IPS-18c (cell line): ENCODE measurements around the gene CEACAM7.

ENCODE experiments used
- H3K4me3 ChIP-seq: 2 replicates; pipeline ENCODE4 v1.7.0; 2013; ENCODE audit warnings: low read depth, mild to moderate bottlenecking, low read length, moderate library complexity; ENCODE audit not compliant: insufficient read depth
- H3K9me3 ChIP-seq: one replicate; pipeline ENCODE4 v1.6.1; 2013; ENCODE audit warnings: mild to moderate bottlenecking, low read length, moderate library complexity; ENCODE audit not compliant: control insufficient read depth, insufficient read depth

The CEACAM7 gene

DNA sequence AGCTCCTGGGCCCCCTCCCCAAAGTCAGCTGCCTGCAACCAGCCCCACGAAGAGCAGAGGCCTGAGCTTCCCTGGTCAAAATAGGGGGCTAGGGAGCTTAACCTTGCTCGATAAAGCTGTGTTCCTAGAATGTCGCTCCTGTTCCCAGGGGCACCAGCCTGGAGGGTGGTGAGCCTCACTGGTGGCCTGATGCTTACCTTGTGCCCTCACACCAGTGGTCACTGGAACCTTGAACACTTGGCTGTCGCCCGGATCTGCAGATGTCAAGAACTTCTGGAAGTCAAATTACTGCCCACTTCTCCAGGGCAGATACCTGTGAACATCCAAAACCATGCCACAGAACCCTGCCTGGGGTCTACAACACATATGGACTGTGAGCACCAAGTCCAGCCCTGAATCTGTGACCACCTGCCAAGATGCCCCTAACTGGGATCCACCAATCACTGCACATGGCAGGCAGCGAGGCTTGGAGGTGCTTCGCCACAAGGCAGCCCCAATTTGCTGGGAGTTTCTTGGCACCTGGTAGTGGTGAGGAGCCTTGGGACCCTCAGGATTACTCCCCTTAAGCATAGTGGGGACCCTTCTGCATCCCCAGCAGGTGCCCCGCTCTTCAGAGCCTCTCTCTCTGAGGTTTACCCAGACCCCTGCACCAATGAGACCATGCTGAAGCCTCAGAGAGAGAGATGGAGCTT, 15.7 kb upstream of the CEACAM7 start:
- no peaks in the 10 kb centered on the region for H3K9me3 ChIP-seq
- no peak overlapping the region for H3K4me3 ChIP-seq

DNA sequence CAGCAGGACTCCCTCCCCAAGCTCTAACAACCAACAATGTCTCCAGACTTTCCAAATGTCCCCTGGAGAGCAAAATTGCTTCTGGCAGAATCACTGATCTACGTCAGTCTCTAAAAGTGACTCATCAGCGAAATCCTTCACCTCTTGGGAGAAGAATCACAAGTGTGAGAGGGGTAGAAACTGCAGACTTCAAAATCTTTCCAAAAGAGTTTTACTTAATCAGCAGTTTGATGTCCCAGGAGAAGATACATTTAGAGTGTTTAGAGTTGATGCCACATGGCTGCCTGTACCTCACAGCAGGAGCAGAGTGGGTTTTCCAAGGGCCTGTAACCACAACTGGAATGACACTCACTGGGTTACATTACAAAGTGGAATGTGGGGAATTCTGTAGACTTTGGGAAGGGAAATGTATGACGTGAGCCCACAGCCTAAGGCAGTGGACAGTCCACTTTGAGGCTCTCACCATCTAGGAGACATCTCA, 14.1 kb upstream of the CEACAM7 start:
- Histone ChIP-seq H3K4me3 (no peak overlapping the region), H3K9me3 (no peaks in the 10 kb centered on the region)

DNA sequence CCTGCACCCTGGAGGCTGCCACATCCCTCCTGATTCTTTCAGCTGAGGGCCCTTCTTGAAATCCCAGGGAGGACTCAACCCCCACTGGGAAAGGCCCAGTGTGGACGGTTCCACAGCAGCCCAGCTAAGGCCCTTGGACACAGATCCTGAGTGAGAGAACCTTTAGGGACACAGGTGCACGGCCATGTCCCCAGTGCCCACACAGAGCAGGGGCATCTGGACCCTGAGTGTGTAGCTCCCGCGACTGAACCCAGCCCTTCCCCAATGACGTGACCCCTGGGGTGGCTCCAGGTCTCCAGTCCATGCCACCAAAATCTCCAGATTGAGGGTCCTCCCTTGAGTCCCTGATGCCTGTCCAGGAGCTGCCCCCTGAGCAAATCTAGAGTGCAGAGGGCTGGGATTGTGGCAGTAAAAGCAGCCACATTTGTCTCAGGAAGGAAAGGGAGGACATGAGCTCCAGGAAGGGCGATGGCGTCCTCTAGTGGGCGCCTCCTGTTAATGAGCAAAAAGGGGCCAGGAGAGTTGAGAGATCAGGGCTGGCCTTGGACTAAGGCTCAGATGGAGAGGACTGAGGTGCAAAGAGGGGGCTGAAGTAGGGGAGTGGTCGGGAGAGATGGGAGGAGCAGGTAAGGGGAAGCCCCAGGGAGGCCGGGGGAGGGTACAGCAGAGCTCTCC, 13.5 kb upstream of the CEACAM7 start:
- no peak overlapping the region for H3K4me3 ChIP-seq

DNA sequence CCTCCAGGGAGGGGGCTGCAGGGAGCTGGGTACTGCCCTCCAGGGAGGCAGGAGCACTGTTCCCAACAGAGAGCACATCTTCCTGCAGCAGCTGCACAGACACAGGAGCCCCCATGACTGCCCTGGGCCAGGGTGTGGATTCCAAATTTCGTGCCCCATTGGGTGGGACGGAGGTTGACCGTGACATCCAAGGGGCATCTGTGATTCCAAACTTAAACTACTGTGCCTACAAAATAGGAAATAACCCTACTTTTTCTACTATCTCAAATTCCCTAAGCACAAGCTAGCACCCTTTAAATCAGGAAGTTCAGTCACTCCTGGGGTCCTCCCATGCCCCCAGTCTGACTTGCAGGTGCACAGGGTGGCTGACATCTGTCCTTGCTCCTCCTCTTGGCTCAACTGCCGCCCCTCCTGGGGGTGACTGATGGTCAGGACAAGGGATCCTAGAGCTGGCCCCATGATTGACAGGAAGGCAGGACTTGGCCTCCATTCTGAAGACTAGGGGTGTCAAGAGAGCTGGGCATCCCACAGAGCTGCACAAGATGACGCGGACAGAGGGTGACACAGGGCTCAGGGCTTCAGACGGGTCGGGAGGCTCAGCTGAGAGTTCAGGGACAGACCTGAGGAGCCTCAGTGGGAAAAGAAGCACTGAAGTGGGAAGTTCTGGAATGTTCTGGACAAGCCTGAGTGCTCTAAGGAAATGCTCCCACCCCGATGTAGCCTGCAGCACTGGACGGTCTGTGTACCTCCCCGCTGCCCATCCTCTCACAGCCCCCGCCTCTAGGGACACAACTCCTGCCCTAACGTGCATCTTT, 12.5 kb upstream of the CEACAM7 start:
- no peaks in the 10 kb centered on the region for H3K9me3 ChIP-seq
- no peak overlapping the region for H3K4me3 ChIP-seq

More for the DNA sequence above, 13.5 kb upstream of the CEACAM7 start:
- no peaks in the 10 kb centered on the region for H3K9me3 ChIP-seq

DNA sequence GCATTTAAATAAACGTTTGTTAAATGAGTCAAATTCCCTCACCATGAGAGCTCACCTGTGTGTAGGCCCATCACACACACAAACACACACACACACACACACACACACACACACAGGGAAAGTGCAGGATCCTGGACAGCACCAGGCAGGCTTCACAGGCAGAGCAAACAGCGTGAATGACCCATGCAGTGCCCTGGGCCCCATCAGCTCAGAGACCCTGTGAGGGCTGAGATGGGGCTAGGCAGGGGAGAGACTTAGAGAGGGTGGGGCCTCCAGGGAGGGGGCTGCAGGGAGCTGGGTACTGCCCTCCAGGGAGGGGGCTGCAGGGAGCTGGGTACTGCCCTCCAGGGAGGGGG, 11.9 kb upstream of the CEACAM7 start:
- no peaks in the 10 kb centered on the region for H3K9me3 ChIP-seq
- no peak overlapping the region for H3K4me3 ChIP-seq

DNA sequence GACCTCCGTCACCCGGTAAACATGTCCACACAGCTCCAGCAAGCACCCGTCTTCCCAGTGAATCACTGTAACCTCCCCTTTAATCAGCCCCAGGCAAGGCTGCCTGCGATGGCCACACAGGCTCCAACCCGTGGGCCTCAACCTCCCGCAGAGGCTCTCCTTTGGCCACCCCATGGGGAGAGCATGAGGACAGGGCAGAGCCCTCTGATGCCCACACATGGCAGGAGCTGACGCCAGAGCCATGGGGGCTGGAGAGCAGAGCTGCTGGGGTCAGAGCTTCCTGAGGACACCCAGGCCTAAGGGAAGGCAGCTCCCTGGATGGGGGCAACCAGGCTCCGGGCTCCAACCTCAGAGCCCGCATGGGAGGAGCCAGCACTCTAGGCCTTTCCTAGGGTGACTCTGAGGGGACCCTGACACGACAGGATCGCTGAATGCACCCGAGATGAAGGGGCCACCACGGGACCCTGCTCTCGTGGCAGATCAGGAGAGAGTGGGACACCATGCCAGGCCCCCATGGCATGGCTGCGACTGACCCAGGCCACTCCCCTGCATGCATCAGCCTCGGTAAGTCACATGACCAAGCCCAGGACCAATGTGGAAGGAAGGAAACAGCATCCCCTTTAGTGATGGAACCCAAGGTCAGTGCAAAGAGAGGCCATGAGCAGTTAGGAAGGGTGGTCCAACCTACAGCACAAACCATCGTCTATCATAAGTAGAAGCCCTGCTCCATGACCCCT, 11.3 kb upstream of the CEACAM7 start:
- Histone ChIP-seq H3K9me3 (no peaks in the 10 kb centered on the region), H3K4me3 (no peak overlapping the region)

DNA sequence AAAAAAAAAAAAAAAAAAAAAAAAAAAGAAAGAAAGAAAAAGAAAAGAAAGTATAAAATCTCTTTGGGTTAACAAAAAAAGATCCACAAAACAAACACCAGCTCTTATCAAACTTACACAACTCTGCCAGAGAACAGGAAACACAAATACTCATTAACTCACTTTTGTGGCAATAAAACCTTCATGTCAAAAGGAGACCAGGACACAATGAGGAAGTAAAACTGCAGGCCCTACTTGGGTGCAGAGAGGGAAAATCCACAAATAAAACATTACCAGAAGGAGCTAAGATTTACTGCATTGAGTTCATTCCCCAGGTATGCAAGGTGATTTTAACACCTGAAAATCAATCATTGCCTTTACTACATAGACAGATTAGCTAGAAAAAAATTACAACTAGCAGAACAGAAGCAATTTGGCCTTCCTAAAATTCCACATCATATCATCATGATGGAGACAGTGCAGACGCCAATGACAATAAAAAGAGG, 10.7 kb upstream of the CEACAM7 start:
- H3K4me3 ChIP-seq: no peak overlapping the region
- H3K9me3 ChIP-seq: no peaks in the 10 kb centered on the region

DNA sequence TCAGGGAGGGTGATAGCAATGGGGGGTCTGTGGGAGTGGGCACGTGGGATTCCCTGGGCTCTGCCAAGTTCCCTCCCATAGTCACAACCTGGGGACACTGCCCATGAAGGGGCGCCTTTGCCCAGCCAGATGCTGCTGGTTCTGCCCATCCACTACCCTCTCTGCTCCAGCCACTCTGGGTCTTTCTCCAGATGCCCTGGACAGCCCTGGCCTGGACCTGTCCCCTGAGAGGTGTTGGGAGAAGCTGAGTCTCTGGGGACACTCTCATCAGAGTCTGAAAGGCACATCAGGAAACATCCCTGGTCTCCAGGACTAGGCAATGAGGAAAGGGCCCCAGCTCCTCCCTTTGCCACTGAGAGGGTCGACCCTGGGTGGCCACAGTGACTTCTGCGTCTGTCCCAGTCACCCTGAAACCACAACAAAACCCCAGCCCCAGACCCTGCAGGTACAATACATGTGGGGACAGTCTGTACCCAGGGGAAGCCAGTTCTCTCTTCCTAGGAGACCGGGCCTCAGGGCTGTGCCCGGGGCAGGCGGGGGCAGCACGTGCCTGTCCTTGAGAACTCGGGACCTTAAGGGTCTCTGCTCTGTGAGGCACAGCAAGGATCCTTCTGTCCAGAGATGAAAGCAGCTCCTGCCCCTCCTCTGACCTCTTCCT, 9.3 kb upstream of the CEACAM7 start:
- Histone ChIP-seq H3K9me3 (no peaks in the 10 kb centered on the region), H3K4me3 (no peak overlapping the region)

DNA sequence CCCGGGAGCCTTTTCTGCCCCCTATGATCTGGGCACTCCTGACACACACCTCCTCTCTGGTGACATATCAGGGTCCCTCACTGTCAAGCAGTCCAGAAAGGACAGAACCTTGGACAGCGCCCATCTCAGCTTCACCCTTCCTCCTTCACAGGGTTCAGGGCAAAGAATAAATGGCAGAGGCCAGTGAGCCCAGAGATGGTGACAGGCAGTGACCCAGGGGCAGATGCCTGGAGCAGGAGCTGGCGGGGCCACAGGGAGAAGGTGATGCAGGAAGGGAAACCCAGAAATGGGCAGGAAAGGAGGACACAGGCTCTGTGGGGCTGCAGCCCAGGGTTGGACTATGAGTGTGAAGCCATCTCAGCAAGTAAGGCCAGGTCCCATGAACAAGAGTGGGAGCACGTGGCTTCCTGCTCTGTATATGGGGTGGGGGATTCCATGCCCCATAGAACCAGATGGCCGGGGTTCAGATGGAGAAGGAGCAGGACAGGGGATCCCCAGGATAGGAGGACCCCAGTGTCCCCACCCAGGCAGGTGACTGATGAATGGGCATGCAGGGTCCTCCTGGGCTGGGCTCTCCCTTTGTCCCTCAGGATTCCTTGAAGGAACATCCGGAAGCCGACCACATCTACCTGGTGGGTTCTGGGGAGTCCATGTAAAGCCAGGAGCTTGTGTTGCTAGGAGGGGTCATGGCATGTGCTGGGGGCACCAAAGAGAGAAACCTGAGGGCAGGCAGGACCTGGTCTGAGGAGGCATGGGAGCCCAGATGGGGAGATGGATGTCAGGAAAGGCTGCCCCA, 8.5 kb upstream of the CEACAM7 start:
- H3K9me3 ChIP-seq: no peaks in the 10 kb centered on the region
- no peak overlapping the region for H3K4me3 ChIP-seq

DNA sequence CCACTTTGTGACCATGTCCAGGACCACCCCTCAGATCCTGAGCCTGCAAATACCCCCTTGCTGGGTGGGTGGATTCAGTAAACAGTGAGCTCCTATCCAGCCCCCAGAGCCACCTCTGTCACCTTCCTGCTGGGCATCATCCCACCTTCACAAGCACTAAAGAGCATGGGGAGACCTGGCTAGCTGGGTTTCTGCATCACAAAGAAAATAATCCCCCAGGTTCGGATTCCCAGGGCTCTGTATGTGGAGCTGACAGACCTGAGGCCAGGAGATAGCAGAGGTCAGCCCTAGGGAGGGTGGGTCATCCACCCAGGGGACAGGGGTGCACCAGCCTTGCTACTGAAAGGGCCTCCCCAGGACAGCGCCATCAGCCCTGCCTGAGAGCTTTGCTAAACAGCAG, 7.7 kb upstream of the CEACAM7 start:
- Histone ChIP-seq H3K9me3 (no peaks in the 10 kb centered on the region), H3K4me3 (no peak overlapping the region)

DNA sequence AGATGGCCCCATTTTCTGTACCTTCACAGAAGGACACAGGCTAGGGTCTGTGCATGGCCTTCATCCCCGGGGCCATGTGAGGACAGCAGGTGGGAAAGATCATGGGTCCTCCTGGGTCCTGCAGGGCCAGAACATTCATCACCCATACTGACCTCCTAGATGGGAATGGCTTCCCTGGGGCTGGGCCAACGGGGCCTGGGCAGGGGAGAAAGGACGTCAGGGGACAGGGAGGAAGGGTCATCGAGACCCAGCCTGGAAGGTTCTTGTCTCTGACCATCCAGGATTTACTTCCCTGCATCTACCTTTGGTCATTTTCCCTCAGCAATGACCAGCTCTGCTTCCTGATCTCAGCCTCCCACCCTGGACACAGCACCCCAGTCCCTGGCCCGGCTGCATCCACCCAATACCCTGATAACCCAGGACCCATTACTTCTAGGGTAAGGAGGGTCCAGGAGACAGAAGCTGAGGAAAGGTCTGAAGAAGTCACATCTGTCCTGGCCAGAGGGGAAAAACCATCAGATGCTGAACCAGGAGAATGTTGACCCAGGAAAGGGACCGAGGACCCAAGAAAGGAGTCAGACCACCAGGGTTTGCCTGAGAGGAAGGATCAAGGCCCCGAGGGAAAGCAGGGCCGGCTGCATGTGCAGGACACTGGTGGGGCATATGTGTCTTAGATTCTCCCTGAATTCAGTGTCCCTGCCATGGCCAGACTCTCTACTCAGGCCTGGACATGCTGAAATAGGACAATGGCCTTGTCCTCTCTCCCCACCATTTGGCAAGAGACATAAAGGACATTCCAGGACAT, 7.0 kb upstream of the CEACAM7 start:
- Histone ChIP-seq H3K4me3 (no peak overlapping the region), H3K9me3 (no peaks in the 10 kb centered on the region)

DNA sequence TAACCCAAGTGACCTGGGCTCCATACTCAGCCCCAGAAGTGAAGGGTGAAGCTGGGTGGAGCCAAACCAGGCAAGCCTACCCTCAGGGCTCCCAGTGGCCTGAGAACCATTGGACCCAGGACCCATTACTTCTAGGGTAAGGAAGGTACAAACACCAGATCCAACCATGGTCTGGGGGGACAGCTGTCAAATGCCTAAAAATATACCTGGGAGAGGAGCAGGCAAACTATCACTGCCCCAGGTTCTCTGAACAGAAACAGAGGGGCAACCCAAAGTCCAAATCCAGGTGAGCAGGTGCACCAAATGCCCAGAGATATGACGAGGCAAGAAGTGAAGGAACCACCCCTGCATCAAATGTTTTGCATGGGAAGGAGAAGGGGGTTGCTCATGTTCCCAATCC, 6.1 kb upstream of the CEACAM7 start:
- no peak overlapping the region for H3K4me3 ChIP-seq
- H3K9me3 ChIP-seq: no peaks in the 10 kb centered on the region

DNA sequence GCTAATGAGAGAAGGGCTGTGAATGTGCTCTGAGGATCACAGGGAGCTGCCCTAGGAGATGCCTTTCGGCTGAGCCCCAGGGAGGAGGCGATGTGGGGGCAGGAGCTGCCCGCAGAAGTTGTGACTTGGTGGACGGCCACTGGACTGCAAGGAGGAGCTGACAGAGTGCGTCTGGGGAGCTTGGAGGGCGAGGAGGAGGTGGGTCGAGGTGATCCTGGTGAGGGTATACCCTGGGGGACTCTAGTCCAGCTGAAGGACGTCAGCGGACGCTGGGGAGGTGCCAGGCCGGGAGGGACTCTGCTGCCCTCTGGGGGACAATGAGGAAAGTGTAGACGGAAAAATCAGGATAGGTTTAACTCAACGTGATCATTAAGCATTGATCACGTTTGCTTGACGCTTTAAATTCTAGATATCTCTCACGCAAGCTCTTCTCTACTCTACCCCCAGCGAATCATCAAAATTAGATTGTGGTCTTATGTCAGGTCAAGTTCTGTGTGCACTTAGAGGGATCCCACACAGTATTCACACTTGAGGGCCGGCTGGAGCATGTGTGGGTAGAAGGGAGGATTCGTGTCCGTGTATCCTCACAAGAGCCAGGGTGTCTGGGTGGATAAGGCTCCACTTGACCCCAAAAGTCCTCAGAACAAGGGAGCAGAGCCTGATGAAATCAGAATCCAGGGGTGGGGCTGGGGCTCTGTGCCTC, 3.3 kb upstream of the CEACAM7 start:
- Histone ChIP-seq H3K9me3 (no peaks in the 10 kb centered on the region), H3K4me3 (no peak overlapping the region)

DNA sequence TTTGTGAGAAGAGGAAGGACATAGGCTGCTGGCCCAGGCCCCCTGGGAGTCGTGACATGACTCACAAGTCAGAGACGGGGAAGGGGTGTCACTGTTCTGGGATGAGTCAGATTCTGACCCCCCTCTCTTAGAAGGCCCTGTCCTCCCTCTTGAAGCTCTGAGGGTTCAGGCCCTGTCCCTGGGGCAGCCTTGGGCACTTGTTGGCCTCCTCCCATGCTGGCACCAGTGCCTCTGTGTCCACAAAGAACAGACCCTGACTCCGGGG, 2.7 kb upstream of the CEACAM7 start:
- Histone ChIP-seq H3K4me3 (no peak overlapping the region), H3K9me3 (no peaks in the 10 kb centered on the region)
